Renal pelvis (tissue), 12 donors: ENCODE data around the gene NCAPG2. TPM values are rescaled to one million over a fixed set of nuclear protein-coding genes. Genes with fewer than 3 reads are reported as not detected.

ENCODE experiments used
- DNase-seq: peaks from one replicate; pipeline ENCODE4 v3.0.0-alpha.2; 2013
- long read RNA-seq, 16 experiments: transcript quantifications; one replicate each; lab custom pipeline, GENCODE V29; 2026
- polyA plus RNA-seq, 3 donors: library from polyadenylated mRNA; unstranded; fragments of 120-200 nt; gene quantifications; one replicate each; pipeline ENCODE4 v1.2.1, GENCODE V29; 2013; ENCODE audit not compliant: insufficient read length in 3 of 3

NCAPG2 gene, protein sequence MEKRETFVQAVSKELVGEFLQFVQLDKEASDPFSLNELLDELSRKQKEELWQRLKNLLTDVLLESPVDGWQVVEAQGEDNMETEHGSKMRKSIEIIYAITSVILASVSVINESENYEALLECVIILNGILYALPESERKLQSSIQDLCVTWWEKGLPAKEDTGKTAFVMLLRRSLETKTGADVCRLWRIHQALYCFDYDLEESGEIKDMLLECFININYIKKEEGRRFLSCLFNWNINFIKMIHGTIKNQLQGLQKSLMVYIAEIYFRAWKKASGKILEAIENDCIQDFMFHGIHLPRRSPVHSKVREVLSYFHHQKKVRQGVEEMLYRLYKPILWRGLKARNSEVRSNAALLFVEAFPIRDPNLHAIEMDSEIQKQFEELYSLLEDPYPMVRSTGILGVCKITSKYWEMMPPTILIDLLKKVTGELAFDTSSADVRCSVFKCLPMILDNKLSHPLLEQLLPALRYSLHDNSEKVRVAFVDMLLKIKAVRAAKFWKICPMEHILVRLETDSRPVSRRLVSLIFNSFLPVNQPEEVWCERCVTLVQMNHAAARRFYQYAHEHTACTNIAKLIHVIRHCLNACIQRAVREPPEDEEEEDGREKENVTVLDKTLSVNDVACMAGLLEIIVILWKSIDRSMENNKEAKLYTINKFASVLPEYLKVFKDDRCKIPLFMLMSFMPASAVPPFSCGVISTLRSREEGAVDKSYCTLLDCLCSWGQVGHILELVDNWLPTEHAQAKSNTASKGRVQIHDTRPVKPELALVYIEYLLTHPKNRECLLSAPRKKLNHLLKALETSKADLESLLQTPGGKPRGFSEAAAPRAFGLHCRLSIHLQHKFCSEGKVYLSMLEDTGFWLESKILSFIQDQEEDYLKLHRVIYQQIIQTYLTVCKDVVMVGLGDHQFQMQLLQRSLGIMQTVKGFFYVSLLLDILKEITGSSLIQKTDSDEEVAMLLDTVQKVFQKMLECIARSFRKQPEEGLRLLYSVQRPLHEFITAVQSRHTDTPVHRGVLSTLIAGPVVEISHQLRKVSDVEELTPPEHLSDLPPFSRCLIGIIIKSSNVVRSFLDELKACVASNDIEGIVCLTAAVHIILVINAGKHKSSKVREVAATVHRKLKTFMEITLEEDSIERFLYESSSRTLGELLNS
- 10 to 100 TPM; 24.2 to 26.3 (median 25.5) TPM for polyA plus RNA-seq
- long read RNA-seq, donor 1: 0 reads
- long read RNA-seq, donor 2, partial matches to known transcripts: 6 of 8 reads
- long read RNA-seq, donor 2, other reads (novel, unspliced or antisense): 0 of 8 reads
- long read RNA-seq, donor 3, partial matches to known transcripts: 0 of 1 reads
- long read RNA-seq, donor 3, other reads (novel, unspliced or antisense): 0 of 1 reads
- long read RNA-seq, donor 4, partial matches to known transcripts: 0 of 3 reads
- long read RNA-seq, donor 4, other reads (novel, unspliced or antisense): 0 of 3 reads
- long read RNA-seq, donor 5, partial matches to known transcripts: 0 of 2 reads
- long read RNA-seq, donor 5, other reads (novel, unspliced or antisense): 0 of 2 reads
- long read RNA-seq, donor 6, partial matches to known transcripts: 0 of 1 reads
- long read RNA-seq, donor 6, other reads (novel, unspliced or antisense): 0 of 1 reads
- long read RNA-seq, donor 7, partial matches to known transcripts: 0 of 2 reads
- long read RNA-seq, donor 7, other reads (novel, unspliced or antisense): 0 of 2 reads
- long read RNA-seq, donor 8, partial matches to known transcripts: 0 of 2 reads
- long read RNA-seq, donor 8, other reads (novel, unspliced or antisense): 0 of 2 reads
- long read RNA-seq, donor 9, partial matches to known transcripts: 0 of 4 reads
- long read RNA-seq, donor 9, other reads (novel, unspliced or antisense): 0 of 4 reads
- long read RNA-seq, donor 10, partial matches to known transcripts: 5 of 7 reads
- long read RNA-seq, donor 10, other reads (novel, unspliced or antisense): 0 of 7 reads
- long read RNA-seq, donor 11, partial matches to known transcripts: 0 of 1 reads
- long read RNA-seq, donor 11, other reads (novel, unspliced or antisense): 0 of 1 reads
- long read RNA-seq, donor 12, partial matches to known transcripts: 0 of 4 reads
- long read RNA-seq, donor 12, other reads (novel, unspliced or antisense): 0 of 4 reads
- long read RNA-seq, donor 13, partial matches to known transcripts: 0 of 2 reads
- long read RNA-seq, donor 13, other reads (novel, unspliced or antisense): 0 of 2 reads
- long read RNA-seq, donor 14, partial matches to known transcripts: 0 of 2 reads
- long read RNA-seq, donor 14, other reads (novel, unspliced or antisense): 0 of 2 reads
- long read RNA-seq, donor 15, partial matches to known transcripts: 5 of 9 reads
- long read RNA-seq, donor 15, other reads (novel, unspliced or antisense): 0 of 9 reads
- long read RNA-seq, donor 16, partial matches to known transcripts: 0 of 3 reads
- long read RNA-seq, donor 16, other reads (novel, unspliced or antisense): 0 of 3 reads

DNA sequence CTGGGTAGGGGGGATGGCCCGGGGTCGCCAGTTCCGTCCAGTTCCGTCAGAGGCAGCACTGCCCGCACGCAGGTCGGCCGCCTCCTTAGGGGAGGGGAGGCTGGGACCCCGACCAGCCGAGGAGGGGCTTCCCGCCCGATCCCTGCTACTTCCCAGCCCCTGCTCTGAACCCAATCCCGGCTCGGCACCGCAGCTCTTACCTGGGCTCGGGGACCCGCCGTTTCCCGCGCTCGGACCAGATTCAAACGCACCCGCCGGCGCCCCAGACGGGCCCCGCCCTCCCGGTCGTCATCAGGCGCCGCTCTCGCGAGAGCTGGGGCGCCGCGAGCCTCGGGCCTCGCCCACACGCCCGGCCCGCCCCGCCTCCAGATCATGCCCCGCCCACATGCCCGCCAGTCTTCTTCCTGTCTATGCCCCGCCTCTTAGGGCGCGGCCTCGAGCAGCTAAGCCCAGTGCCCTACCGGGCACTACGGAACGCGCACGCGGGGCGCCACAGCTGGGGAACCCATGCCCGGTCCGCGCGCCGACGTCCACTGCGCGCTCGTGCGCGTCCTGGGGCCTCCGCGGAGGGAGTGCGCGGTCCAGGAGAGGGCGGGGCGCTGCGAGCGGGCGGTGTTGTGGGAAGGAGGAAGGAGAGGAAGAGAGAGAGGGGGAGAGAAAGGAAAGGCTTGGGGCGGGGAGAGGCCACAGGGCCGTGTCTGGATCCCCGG, at the start of gene NCAPG2:
NCAPG2 (minus strand) TSS at position 281 of the 710 bp plus-strand sequence. CDS start 2,905 bp downstream, outside the sequence.
- DNase-seq: peak; percentile 98

DNA sequence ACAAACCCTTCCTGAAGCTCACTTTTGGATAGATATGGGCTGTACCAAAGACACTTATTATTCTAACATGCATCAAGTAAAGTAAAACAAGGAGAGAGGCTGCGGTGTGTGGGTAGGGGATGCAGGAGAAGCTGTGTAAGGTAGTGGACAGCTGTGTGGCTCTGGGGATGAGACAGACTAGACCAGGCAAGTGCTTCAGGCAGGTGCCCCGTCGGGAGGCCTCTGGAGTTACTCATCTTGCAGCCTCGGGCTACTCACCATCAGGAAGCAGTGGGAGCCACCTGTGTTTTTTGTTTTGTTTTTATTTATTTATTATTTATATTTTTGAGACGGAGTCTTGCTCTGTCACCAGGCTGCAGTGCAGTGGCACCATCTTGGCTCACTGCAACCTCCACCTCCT, 49.3 kb upstream of the NCAPG2 start:
- DNase-seq: no peak

DNA sequence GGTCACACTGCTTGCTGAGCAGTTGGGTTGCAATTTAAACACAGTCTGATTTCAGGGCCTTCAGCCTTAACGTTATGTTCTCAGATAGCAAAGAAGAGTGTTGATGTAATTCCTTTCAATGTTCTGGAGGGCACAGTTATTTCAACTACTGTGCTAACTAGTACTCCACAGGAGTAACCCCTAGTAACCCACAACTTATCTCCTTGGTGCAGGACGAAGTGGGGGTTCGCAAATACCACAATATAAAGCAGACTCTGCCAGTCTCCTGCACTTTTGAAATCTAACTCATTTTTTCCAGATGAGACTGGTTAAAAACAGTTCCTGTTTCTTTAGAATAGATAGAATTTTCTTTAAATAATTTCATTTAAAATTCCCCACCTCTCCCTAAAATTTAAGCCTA, 47.1 kb upstream of the NCAPG2 start:
- no peak for DNase-seq

DNA sequence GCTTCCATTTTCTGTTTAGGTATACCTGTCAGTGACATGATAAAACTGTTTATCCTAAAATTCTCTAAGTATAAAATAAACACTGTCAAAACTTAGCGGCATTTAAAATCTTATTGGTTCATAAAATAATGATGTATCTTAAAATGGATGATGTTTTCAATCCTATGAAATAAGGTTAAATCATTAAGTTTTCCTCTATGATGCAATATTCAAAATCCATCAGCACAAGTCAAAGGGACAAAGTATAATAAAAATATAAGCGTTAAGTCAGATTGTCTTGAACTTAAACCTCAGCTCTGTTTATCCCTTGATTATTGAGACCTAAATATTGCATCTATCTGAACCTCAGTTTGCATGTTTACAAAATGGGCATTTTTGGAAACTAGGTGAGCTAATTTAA, 46.6 kb upstream of the NCAPG2 start:
- no peak for DNase-seq

DNA sequence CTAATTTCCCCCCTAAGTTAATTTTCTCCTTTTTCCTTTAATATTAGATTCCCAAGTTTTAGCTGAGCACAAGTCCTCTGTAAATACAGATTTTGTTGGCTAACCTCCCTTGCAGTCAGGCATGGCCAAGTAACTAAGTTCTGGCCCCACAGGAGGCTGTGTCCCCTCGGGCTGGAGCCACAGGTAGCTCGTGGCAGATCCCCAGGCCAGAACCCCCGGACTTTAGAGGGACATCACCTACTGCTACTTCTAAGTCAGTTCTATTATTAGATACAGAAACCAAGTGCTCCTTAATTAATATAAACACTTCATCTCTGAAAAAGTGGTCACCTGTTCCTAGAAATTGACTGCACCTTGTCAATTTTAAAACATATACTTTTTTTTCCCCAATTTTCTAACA, 46.1 kb upstream of the NCAPG2 start:
- DNase-seq: no peak

DNA sequence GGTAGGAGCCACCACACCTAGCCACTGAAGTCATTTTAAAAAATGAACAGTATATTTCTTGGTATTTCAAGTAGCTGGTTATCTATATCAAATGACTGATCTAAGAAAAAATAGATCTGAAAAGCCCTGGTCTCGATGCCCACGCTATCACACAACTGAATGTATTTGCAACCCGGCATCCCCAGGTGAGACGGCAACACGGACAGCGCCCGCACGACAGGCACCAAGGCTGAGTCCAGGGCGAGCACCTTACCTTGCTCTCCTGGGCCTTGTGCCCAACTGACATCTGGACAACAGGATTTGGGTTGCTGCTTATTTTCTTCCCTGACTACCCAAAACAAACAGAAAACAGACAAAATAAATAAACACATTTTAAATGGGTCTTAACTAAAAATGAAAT, 44.8 kb upstream of the NCAPG2 start:
- no peak for DNase-seq

DNA sequence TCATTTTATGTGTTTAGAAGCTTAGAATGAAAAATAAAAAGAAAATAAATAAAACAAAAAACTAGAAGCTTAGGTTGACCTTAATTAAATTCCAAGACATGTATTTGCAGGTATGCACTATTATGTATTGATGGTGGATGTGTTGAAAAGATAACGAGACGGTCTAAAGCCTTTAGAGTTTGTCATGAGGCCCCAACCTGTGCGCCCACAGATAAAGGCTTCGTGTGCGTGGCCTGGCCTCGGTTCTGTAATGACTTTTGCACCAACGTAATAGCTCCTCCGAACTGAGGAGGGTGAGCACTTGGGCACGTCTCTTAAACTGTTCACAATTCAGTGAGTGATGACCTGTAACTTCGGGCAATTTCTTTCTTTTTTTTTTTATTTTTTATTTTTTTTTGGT, 43.7 kb upstream of the NCAPG2 start:
- no peak for DNase-seq

DNA sequence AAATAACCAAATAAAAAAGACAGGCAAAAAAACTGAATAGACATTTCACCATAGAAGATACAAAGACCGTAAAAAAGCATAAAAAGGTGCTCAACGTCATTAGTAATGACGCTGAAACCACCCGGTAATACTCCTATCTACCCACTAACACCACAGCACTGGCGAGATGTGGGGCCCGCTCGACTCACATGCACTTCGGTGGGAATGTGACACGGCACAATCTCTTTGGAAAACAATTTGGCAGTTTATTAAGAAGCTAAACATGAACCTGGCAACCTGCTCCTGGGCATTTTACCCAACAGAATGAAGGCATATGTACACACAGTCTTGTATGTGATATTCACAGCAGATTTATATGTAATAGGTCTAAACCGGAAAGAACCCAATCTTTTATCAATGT, 42.8 kb upstream of the NCAPG2 start:
- DNase-seq: no peak

DNA sequence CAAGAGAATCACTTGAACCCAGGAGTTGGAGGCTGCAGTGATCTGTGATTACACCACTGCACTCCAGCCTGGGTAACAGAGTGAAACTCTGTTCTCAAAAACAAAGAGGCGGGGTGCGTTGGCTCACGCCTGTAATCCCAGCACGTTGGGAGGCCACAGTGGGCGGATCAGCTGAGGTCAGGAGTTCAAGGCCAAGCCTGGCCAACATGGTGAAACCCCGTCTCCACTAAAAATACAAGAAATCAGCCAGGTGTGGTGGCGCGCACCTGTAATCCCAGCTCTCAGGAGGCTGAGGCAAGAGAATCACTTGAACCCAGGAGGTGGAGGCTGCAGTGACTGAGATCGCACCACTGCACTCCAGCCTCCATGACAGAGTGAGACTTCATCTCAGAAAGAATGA, 42.4 kb upstream of the NCAPG2 start:
- no peak for DNase-seq

DNA sequence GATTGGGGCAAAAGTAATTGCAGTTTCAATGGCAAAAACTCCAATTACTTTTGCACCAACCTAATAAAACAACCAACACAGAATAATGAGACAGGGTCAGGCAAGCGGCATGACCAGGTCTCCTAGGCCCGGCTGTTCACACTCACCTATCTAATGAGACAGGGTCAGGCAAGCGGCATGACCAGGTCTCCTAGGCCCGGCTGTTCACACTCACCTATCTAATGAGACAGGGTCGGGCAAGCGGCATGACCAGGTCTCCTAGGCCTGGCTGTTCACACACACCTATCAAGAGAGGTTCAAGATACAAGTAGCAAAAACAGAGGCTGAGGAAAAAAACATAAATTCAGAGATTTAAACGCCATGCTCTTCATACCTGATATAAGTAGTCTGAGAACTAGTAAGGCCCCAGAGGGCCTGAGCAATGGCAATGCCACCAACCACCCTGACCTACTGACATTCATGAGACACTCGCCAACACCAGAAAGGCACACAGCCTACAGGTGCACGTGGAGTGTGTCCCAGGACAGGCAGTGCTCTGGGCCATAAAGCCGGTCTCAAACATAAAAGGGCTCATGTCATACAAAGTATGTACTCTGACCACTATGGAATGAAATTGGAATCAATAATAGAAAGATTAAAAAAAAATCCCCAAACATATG, 40.6 kb upstream of the NCAPG2 start:
- no peak for DNase-seq

DNA sequence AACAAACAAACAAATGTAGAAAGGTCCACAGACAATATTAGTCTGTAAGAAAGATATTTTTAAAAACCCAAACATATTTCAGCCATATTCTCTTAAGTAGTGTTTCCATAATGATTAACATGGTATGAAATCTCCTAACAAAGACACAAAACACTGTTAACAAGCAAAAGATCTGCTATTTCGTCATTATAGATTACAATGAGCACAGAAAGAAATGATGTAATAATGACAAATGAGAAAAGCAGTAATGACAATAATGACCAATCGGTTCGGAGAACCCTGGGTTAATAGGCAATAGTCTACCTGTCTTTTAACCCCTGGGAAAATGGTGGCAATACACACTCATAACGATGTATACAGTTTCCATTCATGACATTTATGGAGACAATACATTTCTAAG, 39.5 kb upstream of the NCAPG2 start:
- DNase-seq: no peak

DNA sequence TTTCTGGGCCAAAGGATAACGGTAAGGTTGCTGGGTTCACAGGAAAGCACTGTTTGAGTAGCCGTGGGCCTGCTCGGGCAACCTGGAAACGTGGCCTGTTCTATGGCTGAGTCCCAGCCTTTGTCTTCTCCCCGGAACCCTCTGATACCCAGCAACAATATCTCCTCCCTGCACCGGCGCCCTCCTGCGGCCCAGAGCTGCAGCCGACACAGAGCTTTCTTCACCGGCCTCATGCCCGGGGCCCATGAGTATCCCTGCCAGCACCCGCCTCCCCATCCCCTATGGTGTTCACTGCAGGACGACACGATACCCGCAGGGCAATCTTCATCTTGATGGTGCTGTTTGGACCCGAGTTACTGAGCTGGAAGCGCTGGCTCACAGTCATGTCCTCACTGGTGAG, 38.6 kb upstream of the NCAPG2 start:
- DNase-seq: no peak

DNA sequence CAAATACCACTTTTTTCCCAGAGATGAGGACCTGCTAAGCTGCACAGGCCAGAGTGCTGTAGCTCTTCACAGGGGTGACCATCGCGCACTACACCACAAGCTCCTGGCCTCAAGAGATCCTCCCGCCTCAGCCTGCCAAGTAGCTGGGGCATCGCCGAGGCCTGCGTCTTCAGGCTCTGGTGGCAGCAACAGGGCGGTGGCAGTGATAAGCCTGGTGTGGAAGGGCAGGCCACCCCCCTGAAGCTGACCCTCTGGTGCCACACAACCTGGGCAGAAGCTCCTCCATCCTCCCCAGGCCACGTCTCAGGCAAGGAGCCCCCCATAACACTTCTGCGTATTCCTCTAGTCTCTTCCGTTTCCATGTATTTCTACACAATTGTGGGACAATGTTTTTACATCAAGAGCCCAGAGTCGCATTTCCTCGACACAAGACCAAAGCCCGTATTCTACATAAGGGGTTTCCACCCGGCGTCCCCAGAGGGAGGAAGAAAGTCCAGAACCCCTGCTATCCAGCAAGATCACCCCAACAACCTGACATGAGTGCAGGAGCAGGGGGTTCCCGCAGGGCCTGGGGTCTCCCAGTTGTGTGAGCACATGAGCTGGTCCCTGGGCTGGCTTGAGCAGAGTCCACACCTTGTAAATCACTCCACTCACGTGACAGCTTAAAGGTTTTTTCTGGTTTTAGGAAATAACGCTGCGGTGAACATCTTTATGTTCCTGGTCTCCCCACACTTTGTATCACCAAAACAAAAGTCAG, 37.6 kb upstream of the NCAPG2 start:
- no peak for DNase-seq

DNA sequence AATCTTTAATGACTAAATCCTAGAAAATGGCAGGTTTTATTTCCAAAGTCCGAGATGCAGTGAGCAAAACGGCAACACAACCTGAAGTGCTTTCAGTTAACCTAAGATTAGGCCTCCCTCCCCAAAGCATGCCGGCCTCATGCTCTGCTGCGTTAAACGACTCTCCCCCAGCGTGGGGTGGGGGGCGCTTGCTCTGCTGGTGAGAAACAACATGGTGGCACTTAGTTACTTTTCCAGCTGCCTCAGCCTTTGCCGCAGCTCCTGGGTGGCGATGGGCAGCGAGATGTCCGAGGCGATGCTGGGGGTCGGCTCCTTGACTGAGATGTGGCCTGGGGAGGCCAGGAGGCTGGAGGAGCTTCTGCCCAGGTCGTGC, 36.7 kb upstream of the NCAPG2 start:
- no peak for DNase-seq

DNA sequence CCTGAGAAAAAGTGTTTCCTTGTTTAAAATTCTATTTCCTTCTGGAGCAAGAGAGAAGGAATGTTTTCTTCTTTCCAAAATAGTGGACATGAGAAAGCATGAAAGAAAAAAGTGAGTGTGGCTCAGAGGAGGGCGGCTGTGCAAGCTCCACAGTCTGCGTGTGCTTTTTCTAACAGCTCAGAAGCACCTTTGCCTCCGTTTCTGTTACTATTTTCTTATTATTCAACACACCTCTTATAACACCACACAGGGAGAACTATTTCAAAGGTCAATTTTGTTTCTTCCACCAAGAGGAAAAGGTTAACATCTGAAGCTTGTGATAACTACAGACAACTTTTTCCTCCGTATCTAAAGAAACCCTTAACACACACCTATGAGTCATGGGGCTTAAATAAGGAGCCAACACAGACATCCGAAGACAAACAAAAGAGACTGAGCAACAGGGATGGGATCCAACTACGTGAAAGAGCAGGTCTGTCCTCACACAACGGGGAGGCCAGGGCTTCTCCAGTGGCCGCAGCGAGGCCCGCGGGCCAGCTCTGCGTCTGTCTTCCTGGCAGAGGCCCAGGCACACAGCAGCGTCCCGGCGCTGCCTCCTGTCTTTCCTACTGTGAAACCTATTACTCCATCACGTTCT, 36.2 kb upstream of the NCAPG2 start:
- DNase-seq: no peak

DNA sequence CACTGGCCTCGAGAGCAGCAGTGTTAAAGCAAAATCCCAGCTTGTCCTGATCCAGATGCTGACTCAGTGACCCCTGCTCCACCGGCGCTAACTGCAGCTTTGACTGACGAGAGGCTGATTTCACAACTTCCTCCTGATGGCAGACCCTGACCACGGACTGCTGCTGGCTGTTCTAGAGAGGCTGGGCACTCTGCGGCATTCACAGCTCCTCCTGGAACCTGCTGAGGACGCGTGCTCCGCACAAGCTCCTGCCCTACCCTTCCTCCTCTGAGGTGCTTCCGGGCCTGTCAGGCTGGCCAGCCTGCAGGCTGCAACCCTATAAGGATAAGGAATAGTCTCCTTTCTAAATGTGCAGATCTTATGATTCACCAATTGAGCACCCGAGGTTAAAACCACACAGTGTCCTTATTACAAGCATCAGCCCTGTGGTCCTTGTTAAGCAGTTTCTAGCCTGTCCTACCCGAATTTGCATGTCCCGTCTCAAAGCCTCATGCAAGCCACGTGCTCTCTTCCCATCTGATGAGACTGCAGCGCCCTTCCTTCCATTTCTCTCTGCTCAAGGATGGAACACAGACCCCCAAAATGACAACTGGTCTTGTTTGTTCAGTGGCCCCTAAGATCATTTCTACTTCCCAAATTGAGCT, 35.5 kb upstream of the NCAPG2 start:
- no peak for DNase-seq

DNA sequence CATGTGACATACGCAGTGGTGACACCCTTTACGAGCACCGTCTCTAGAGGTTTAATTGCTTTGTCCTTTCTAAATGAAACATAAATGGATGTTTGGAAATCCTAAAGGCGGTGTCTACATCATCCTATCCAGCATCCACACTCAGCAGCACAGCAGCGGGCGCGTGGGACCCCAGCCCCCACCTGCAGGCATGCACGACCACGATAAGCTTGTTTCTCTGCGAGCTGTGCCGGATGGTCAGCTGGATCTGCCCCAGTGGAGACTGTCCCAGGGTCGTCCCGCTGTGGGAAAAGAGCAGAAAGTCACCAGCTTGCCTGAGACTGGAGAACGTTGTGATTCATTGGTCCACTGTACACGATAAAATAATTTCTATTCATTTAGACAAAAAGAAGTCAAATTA, 34.2 kb upstream of the NCAPG2 start:
- no peak for DNase-seq
